AG04449 (cell line): ENCODE results near the gene TPSG1.
"Not testable (repeated sequence)": the region's sequence is repeated elsewhere in the genome, so short reads cannot be mapped to it uniquely, and the experiment has no call there.

ENCODE experiments used
- CTCF ChIA-PET: fragments of 350-600 bp; formaldehyde crosslinking; extraction: SDS; loops from one replicate; lab custom pipeline; 2021; ENCODE audit warnings: antibody characterized with exemption; lab: Yijun Ruan, JAX
- POLR2A ChIA-PET: fragments of 400-600, 350-600 bp; formaldehyde crosslinking; extraction: SDS; loops from one replicate; lab custom pipeline; 2020; ENCODE audit warnings: antibody characterized with exemption, inconsistent platforms; lab: Yijun Ruan, JAX
- DNase-seq: peaks from one replicate; pipeline ENCODE4 v3.0.0-alpha.2; 2010; ENCODE audit warnings: low read depth, low spot score
- H3K4me3 ChIP-seq: 2 replicates; pipeline ENCODE4 v1.5.1; 2011; ENCODE audit warnings: low read depth, mild to moderate bottlenecking, control low read depth, low read length
- TF ChIP-seq, protein P1 (sequence below): IDR thresholded peaks from one replicate; pipeline ENCODE4 v1.5.1; 2011; ENCODE audit warnings: mild to moderate bottlenecking, moderate library complexity, low read length, control low read depth, inconsistent platforms; ENCODE audit not compliant: insufficient read depth; ENCODE audit errors: missing control alignments

Gene TPSG1

GRCh38 chr16:1245452-1246020 is 20.5 kb upstream of the TPSG1 start:
- POLR2A ChIA-PET, result no interaction called here
- TF ChIP-seq, protein P1, sequence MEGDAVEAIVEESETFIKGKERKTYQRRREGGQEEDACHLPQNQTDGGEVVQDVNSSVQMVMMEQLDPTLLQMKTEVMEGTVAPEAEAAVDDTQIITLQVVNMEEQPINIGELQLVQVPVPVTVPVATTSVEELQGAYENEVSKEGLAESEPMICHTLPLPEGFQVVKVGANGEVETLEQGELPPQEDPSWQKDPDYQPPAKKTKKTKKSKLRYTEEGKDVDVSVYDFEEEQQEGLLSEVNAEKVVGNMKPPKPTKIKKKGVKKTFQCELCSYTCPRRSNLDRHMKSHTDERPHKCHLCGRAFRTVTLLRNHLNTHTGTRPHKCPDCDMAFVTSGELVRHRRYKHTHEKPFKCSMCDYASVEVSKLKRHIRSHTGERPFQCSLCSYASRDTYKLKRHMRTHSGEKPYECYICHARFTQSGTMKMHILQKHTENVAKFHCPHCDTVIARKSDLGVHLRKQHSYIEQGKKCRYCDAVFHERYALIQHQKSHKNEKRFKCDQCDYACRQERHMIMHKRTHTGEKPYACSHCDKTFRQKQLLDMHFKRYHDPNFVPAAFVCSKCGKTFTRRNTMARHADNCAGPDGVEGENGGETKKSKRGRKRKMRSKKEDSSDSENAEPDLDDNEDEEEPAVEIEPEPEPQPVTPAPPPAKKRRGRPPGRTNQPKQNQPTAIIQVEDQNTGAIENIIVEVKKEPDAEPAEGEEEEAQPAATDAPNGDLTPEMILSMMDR, result no peak
- CTCF ChIA-PET, result no interaction called here
- no peak for DNase-seq
- H3K4me3 ChIP-seq, result no peak overlapping the region

DNA sequence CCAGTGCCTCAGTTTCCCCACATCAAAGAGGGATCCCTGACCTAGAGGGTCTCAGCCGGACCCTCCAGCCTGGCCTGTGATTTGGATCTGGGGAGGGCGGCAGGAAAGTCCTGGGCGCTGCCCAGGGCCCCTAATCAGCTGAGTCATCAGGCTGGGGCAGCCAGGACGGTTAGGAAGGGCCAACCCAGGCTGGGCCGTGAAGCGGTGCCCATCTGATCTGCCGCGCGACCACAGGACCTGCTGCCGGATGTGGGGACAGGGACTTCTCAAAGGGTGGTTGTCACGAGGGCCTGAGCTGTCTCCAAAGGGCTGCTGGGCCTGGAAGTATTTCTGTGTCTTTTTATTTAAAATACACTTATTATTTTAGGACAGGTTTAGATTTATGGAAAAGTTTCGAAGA is 19.8 kb upstream of the TPSG1 start:
- TF ChIP-seq, protein P1, result no peak
- H3K4me3 ChIP-seq, result no peak overlapping the region
- DNase-seq, result no peak
- POLR2A ChIA-PET, result no interaction called here
- CTCF ChIA-PET, result no interaction called here

GRCh38 chr16:1243907-1244850 is 19.1 kb upstream of the TPSG1 start:
- CTCF ChIA-PET, H3K4me3 ChIP-seq, POLR2A ChIA-PET, DNase-seq: not testable (repeated sequence)

- H3K4me3 ChIP-seq, POLR2A ChIA-PET, CTCF ChIA-PET, DNase-seq: not testable (repeated sequence)
These were observed 18.3 kb upstream of the TPSG1 start for GRCh38 chr16:1243363-1243762.

- POLR2A ChIA-PET, CTCF ChIA-PET, H3K4me3 ChIP-seq, DNase-seq: not testable (repeated sequence)
These were observed 16.0 kb upstream of the TPSG1 start for GRCh38 chr16:1241081-1241480.

DNA sequence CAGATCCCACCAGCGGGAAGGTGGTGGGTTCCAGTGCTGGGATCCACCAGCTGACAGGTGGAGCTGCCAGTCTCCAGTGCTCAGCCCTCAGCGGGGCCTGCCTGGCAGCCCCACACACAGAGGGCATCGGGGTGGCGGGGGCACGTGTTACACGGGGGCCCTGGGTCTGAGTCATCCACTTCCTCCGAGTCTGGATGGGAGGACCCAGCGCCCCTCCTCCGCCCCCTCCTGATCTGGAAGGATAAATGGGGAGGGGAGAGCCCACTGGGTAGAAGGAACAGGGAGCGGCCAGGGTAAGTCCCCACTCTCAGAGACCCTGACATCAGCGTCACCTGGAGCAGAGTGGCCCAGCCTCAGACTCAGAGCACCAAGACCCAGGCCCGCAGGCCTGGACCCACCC is 15.4 kb upstream of the TPSG1 start, which contains the start of gene TPSAB1:
Gene TPSAB1 (plus strand): TSS at position 270 of the 400 bp plus-strand sequence. CDS start 234 bp downstream, outside the sequence.
- CTCF ChIA-PET, DNase-seq, POLR2A ChIA-PET, H3K4me3 ChIP-seq: not testable (repeated sequence)

GRCh38 chr16:1239575-1239974 is 14.5 kb upstream of the TPSG1 start:
- CTCF ChIA-PET, POLR2A ChIA-PET, H3K4me3 ChIP-seq, DNase-seq: not testable (repeated sequence)

GRCh38 chr16:1238909-1239308 is 13.8 kb upstream of the TPSG1 start:
- DNase-seq, POLR2A ChIA-PET, H3K4me3 ChIP-seq: not testable (repeated sequence)
- CTCF ChIA-PET, result interaction anchor here (0.7 to 1.0 kb wide), 4 partner anchors 19 to 901 kb away, joined by 3 to 6 read pairs (median 4); no protein-coding TSS in a partner anchor

GRCh38 chr16:1237990-1238389 is 12.9 kb upstream of the TPSG1 start:
- ChIA-PET POLR2A (no interaction called here), CTCF (interaction anchor here (0.8 to 1.0 kb wide), 3 partner anchors 20 to 180 kb away, joined by 3 to 6 read pairs (median 4); no protein-coding TSS in a partner anchor)
- TF ChIP-seq, protein P1, result no peak
- H3K4me3 ChIP-seq, result no peak overlapping the region
- DNase-seq, result no peak

DNA sequence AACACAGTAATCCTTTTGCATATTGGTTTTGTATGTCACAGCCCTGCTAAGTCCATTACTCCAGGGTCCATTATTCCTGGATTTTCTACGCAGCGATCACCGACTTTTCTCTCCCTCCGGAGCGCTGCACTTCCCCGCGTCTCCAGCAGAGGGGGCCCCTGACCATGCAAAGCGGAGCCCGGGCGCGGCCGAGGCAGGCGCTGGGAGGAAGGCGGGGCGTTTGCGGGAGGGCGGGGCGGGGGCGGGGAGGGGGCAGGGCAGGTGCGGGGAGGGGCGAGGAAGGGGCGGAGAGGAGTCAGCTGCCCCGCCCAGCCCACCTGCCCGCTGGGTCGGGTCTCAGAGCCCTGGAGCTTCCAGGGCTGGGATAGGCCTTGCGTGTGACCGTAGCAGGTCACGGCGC is 11.6 kb upstream of the TPSG1 start:
- DNase-seq, POLR2A ChIA-PET, CTCF ChIA-PET: not testable (repeated sequence)

DNA sequence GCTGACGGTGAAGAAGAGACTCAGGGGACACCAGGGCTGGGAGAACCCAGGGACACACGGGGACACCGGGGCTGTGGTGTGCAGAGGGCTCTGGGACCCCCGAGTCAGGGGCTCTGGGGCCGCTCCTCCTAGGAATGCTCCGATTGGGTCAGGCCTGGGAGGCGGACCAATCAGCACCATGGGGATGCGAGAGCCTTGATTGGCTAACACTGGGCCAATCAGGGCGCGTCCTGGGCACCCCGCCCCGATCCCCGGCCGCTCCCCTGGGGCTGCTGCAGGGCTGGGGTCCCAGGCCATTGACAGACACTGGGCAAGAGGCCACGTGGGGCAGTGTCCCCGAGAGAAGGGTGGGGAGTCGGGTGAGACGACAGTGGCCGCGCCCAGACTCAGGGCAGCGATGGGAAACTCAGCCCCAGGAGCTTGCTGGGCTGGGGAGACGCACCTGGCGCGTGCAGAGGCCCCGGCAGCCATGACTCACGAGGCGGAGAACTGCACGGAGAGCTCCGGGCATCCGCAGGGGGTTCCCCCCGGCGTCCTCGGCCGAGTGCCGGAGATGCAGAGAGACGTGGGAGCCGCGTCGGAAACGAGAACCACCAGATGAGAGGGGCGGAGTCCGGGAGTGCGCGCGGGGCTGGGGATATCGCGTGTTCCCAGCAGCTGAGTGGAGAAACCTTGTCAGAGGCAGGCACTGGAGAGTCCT is 7.1 kb upstream of the TPSG1 start:
- DNase-seq, H3K4me3 ChIP-seq, CTCF ChIA-PET, POLR2A ChIA-PET: not testable (repeated sequence)

More for the DNA sequence above, 11.6 kb upstream of the TPSG1 start:
- H3K4me3 ChIP-seq, result not testable (repeated sequence)

GRCh38 chr16:1231301-1231700 is 6.2 kb upstream of the TPSG1 start:
- DNase-seq, H3K4me3 ChIP-seq, CTCF ChIA-PET, POLR2A ChIA-PET: not testable (repeated sequence)
